ENCODE results near the gene VPS52. TPM values are rescaled to one million over a fixed set of nuclear protein-coding genes. Genes with fewer than 3 reads are reported as not detected.

The VPS52 gene
- total RNA-seq, 1 experiment from 2014 or later: 47.1 TPM

DNA sequence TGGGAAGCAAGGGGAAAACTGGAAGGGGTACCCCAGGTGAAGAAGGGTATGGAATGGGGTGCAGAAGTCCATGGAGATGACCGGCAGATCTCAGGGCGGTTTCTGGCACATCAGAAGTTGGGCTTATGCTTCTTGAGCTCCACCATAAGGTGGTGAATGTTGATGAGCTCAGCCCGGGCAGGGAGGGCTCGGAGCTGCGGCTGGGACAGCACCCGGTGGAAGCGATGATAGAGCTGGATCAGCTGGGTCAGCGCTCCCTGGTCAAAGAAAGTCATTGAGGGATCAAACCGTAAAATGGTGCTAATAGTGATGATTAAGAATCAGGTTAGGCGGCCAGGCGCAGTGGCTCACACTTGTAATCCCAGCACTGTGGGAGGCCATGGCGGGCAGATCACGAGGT lies 20.9 kb downstream of the VPS52 start:
- H2AFZ ChIP-seq (ENCODE audit: low read length): no peak overlapping the region
- no CpG with 5 or more reads among the region's 13 CpGs for WGBS (ENCODE audit: extremely low coverage, insufficient read length, low lambda C conversion rate)

More for the DNA sequence above, 20.9 kb downstream of the VPS52 start:
- H2BK12ac ChIP-seq (ENCODE audit: insufficient read length, low read depth, low read length): no peak overlapping the region
- TF ChIP-seq, protein P1, sequence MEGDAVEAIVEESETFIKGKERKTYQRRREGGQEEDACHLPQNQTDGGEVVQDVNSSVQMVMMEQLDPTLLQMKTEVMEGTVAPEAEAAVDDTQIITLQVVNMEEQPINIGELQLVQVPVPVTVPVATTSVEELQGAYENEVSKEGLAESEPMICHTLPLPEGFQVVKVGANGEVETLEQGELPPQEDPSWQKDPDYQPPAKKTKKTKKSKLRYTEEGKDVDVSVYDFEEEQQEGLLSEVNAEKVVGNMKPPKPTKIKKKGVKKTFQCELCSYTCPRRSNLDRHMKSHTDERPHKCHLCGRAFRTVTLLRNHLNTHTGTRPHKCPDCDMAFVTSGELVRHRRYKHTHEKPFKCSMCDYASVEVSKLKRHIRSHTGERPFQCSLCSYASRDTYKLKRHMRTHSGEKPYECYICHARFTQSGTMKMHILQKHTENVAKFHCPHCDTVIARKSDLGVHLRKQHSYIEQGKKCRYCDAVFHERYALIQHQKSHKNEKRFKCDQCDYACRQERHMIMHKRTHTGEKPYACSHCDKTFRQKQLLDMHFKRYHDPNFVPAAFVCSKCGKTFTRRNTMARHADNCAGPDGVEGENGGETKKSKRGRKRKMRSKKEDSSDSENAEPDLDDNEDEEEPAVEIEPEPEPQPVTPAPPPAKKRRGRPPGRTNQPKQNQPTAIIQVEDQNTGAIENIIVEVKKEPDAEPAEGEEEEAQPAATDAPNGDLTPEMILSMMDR (conservative IDR thresholded peaks at IDR 0.05): no peak
- H2BK15ac ChIP-seq (ENCODE audit: low read depth, low read length): no peak overlapping the region
- H2BK120ac ChIP-seq (ENCODE audit: low read depth, low read length, poor library complexity, severe bottlenecking): no peak overlapping the region
- H3K27ac ChIP-seq (ENCODE audit: insufficient read length, low read depth, low read length): no peak overlapping the region
- Mint-ChIP-seq H3K27ac (no peak overlapping the region), H3K36me3 (ENCODE audit: insufficient read depth in 1 of 3, low read depth in 3 of 3) (peaks cover 9 to 25% (median 21%) of the 10 kb centered on the region in 3 experiments; a peak in 6 of 7 replicates), H3K4me1 (peaks cover 20 to 24% of the 10 kb centered on the region in 2 experiments), H3K4me3 (peak overlapping the region; percentile 74 to 83; a peak in 3 of 5 replicates), H3K27me3 (ENCODE audit: low read depth) (peaks cover 30% of the 10 kb centered on the region), H3K9me3 (no peaks in the 10 kb centered on the region; a peak in 1 of 5 replicates)
- no peaks in the 10 kb centered on the region for H3K9me3 ChIP-seq (ENCODE audit: control insufficient read depth, low read depth, low read length)
- H3K23ac ChIP-seq (ENCODE audit: insufficient read length, low read depth, low read length): no peak overlapping the region
- H3K18ac ChIP-seq (ENCODE audit: insufficient read length, low read depth, low read length): no peak overlapping the region
- H3K14ac ChIP-seq (ENCODE audit: insufficient read depth, low read length): no peak overlapping the region
- no peak for DNase-seq
- H2AK5ac ChIP-seq (ENCODE audit: insufficient read length, low read length): no peak overlapping the region
- H2BK20ac ChIP-seq (ENCODE audit: low read depth, low read length, poor library complexity, severe bottlenecking): no peak overlapping the region
- H4K20me1 ChIP-seq (ENCODE audit: control insufficient read depth, insufficient read depth, insufficient read length): no peaks in the 10 kb centered on the region
- no peak overlapping the region for H3K4me2 ChIP-seq (ENCODE audit: insufficient read depth, insufficient read length, low read length)
- H4K91ac ChIP-seq (ENCODE audit: insufficient read length, low read depth, low read length): no peak overlapping the region
- H3K27me3 ChIP-seq (ENCODE audit: insufficient read depth, low read length): no peaks in the 10 kb centered on the region; the same call in 1 of the 2 replicates
- H2BK5ac ChIP-seq (ENCODE audit: insufficient read length, low read length): no peak overlapping the region
- H4K8ac ChIP-seq (replicated peaks; ENCODE audit: insufficient read length, low read depth, low read length): no peak overlapping the region
- H3T11ph ChIP-seq (ENCODE audit: low read length): no peak overlapping the region
- peaks cover 17% of the 10 kb centered on the region for H3K23me2 ChIP-seq (ENCODE audit: insufficient read length, low read depth, low read length, poor library complexity, severe bottlenecking)
- H3K56ac ChIP-seq (ENCODE audit: insufficient read length, low read depth, low read length): no peak overlapping the region
- no peak overlapping the region for H3K9ac ChIP-seq (ENCODE audit: extremely low read depth, insufficient read length, low read length)
- H3K79me2 ChIP-seq (ENCODE audit: insufficient read depth, low read length): no peaks in the 10 kb centered on the region
- no peak overlapping the region for H4K5ac ChIP-seq (ENCODE audit: insufficient read length, low read depth, low read length)
- no peaks in the 10 kb centered on the region; the same call in 1 of the 2 replicates for H3K4me1 ChIP-seq (ENCODE audit: insufficient read depth, low read length)
- no peak overlapping the region for H3K4ac ChIP-seq (ENCODE audit: low read depth, low read length)
- H3K79me1 ChIP-seq (ENCODE audit: insufficient read depth, low read depth, low read length, poor library complexity, severe bottlenecking): no peaks in the 10 kb centered on the region
